NCI-H2171 (cell line): ENCODE data around the gene ARHGAP26.

Experiments used
- DNase-seq: peaks from one replicate; lab custom pipeline; 2025; lab: John Stamatoyannopoulos, UW

The ARHGAP26 gene

GRCh38 chr5:143016777-143017516, 246.8 kb downstream of the ARHGAP26 start:
- DNase-seq = no peak

GRCh38 chr5:143017541-143017940, 247.4 kb downstream of the ARHGAP26 start:
- no peak for DNase-seq

GRCh38 chr5:143017992-143018391, 247.8 kb downstream of the ARHGAP26 start:
- DNase-seq = no peak

DNA sequence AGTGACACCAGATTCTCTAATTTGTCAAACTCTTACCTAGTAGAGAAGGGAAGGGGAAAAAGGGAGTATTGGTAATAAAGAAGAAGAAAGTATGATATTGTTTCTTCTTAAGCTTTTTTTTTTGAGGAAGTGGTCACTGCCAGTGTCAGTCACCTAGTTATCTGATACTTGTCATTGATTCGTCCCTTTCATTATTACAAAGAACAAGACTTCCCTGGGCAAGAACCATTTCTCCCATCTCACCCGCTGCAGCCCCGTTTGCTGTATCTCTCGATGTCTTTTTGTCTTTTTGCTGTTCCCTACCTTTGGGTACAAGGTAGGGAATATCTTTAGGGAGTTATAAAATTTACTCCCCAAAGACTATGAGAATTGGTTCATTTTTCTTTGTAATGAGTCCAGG, 249.0 kb downstream of the ARHGAP26 start:
- no peak for DNase-seq

- DNase-seq = peak; percentile 80
These were observed 249.7 kb downstream of the ARHGAP26 start for GRCh38 chr5:143019614-143020515.

- DNase-seq = no peak
These were observed 251.4 kb downstream of the ARHGAP26 start for GRCh38 chr5:143021595-143021994.

- no peak for DNase-seq
These were observed 253.4 kb downstream of the ARHGAP26 start for GRCh38 chr5:143023411-143024096.

DNA sequence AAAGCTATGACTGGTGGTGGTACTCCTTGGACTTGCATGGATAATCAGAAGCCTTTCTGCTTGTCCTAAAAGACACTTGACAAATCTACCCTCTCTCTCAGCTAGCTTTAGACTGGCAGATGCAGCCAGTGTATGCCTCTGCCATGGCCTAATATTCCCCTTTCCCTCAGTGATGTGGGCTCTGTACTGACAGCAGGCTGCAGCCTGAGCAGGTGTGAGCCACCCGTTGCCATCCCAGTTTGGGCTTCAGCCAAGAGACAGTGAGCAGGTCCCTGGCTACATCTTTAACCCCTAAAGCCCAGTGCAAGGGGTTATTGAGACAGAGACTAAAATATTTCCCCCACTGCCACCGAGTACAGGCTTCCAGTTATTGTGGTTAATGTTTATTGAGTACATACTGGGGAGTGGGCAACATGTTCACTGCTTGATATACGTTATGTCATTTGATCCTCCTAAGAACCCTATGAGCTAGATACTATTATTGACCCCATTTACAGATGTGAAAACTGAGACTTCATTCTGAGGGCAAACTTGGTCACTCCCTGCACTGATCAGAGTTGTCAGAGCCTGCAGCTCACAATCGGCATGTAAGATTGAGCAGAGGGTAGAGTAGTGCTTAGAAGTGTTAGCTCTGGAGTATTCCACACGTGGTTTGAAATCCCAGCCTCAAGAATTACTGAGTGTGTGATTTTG, 254.2 kb downstream of the ARHGAP26 start:
- DNase-seq = peak; percentile 82

GRCh38 chr5:143025376-143025775, 255.2 kb downstream of the ARHGAP26 start:
- DNase-seq = no peak

- DNase-seq = no peak
These were observed 255.8 kb downstream of the ARHGAP26 start for GRCh38 chr5:143025971-143026370.

GRCh38 chr5:143026380-143026779, 256.2 kb downstream of the ARHGAP26 start:
- no peak for DNase-seq

- DNase-seq = no peak
These were observed 259.1 kb downstream of the ARHGAP26 start for GRCh38 chr5:143029293-143029692.

DNA sequence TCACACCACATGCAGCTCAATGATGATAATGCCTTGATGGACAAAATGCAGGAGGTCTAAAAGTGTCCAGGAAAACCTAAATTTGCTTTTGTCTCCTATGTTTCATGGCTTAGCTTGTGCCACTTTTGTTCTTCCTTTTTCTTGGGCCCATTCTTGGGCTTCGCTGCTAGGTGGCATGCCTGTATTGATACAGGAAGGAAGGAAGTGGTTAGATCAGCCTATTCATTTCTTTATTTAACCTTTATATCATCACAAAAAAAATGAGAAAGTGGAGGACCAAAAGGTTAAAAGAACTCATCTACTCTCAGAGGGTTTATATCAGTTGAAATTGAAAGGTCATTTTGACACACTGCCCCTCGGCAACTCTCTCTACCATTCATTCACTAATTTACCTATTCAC, 260.2 kb downstream of the ARHGAP26 start:
- DNase-seq = no peak

- DNase-seq = no peak
These were observed 261.8 kb downstream of the ARHGAP26 start for GRCh38 chr5:143031781-143032580.

- DNase-seq = no peak
These were observed 262.3 kb downstream of the ARHGAP26 start for GRCh38 chr5:143032581-143032836.

DNA sequence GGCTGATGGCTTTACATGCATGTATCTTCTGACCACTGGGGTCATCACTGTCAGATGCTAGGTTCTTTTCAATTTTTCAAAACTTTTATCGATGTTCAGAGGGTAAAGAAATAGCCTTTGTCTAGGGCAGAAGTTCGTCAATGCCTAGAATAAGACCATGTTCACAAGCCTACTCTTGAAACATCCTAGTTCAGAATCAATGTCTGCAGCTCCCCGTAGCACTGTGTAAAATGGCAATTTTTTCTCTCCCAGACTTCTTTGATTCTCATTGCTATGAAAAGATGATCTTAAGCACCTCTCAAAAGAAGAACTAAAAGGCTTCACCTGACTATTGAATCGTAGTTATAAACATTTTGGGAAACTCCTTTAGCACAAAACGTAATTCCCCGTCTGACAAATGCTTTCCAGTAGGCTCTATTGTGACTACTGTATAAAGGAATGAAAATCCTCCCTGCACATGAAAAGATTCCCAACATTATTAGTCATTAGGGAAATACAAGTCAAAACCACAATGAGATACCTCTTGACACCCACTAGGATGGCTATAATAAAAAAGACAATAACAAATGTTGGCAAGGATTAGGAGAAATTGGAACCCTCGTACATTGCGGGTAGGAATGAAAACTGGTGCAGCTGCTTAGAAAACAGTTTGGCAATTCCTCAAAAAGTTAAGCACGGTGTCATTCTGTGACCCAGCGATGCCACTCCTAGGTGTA, 263.5 kb downstream of the ARHGAP26 start:
- DNase-seq = no peak

DNA sequence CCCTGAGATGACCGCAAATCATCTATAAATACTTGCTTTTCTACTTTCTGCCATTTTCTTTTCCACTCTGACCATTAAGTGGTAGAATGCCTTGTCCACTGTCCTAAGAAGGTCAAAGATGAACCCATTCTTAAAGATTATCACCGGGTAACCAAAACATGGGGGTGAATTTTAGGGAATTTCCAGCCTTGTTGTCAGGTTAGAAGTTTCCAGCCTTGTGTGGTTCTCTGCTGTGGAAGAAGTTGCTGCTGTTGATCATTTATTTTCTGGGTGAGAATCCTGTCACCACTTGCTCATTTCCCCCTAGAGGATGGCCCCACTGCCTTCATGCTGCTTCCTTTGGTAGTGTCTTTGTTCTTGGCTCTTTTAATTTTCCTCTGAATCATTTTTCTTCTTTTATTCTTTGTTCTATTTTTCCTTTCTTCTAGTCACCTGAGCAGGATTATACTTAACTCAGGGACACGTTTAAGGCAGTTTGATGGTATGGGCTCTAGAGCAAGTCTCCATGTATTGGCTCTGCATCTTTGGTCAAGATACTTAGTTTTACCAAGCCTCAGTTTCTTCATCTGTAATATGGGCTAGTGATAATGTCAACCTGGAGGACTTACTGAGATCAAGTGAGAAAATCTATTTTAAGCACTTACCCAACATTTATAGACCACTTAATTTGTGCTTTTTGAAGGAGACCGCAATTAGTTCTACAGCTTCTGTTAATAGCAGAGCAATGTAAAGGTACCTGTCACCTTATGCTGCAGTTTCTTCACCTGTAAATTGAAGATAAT, 266.2 kb downstream of the ARHGAP26 start:
- no peak for DNase-seq

DNA sequence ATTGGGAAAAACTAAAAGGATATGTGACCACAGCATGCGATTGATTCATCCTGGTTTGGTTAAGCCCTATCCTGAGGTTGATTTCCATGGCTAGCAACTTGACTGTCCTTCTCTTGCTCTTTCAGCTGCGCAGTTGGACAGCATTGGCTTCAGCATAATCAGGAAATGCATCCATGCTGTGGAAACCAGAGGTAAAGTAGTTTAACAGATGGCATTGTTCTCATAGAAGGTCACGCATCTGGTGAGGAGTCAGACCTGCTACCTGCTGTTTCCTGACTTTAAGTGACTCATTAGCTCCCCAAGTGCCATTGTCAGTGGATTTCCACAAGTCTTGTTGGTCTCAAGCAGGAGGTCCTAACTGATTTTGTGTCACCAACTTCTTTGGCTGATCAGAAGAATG, 266.9 kb downstream of the ARHGAP26 start:
- DNase-seq = peak; percentile 69

- no peak for DNase-seq
These were observed 267.5 kb downstream of the ARHGAP26 start for GRCh38 chr5:143037708-143038107.

- DNase-seq = no peak
These were observed 270.4 kb downstream of the ARHGAP26 start for GRCh38 chr5:143040622-143041021.
